ENCODE results near the gene KRTAP12-1.
"Not testable (repeated sequence)": the region's sequence is repeated elsewhere in the genome, so short reads cannot be mapped to it uniquely, and the experiment has no call there.

DNA sequence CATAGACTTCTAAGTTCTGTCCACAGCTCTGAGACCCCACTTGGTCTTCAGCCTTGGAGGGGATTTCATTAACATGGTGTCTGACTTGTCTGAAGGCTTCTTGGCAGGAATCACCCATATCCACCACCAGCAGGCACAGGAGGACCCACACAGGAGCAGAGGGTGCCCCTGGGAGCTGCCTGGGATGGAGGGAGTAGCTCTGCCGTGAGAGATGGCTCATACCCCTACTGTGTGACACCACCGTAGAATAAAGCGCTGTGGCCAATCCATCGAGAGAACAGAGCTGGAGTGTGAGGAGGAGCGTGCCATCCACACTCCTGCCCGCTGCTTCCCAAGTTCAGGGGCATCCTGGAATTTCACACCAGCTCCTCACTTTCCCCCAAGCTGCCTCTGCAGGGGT is 3.1 kb upstream of the KRTAP12-1 start:
- TF ChIP-seq, protein P1, sequence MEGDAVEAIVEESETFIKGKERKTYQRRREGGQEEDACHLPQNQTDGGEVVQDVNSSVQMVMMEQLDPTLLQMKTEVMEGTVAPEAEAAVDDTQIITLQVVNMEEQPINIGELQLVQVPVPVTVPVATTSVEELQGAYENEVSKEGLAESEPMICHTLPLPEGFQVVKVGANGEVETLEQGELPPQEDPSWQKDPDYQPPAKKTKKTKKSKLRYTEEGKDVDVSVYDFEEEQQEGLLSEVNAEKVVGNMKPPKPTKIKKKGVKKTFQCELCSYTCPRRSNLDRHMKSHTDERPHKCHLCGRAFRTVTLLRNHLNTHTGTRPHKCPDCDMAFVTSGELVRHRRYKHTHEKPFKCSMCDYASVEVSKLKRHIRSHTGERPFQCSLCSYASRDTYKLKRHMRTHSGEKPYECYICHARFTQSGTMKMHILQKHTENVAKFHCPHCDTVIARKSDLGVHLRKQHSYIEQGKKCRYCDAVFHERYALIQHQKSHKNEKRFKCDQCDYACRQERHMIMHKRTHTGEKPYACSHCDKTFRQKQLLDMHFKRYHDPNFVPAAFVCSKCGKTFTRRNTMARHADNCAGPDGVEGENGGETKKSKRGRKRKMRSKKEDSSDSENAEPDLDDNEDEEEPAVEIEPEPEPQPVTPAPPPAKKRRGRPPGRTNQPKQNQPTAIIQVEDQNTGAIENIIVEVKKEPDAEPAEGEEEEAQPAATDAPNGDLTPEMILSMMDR (IDR thresholded peaks at IDR 0.05) = not testable (repeated sequence)
- TF ChIP-seq POLR2A (IDR thresholded peaks at IDR 0.05) = not testable (repeated sequence)

All from testis (tissue), 2 donors.